Neural progenitor cell (in vitro differentiated cells): ENCODE measurements around the gene LAD1. TPM values are rescaled to one million over a fixed set of nuclear protein-coding genes. Genes with fewer than 3 reads are reported as not detected.

Experiments
- DNase-seq: peaks from one replicate; pipeline ENCODE4 v3.0.0-alpha.2; 2016; ENCODE audit warnings: low spot score
- H2AFZ ChIP-seq: fragments of 200-600 bp; sonication (generic); replicated peaks from 2 replicates; pipeline ENCODE4 v1.6.1; 2016; ENCODE audit warnings: antibody characterized with exemption
- H3F3A ChIP-seq: fragments of 200-600 bp; sonication (generic); 2 replicates; pipeline ENCODE4 v1.6.1; 2016; ENCODE audit warnings: antibody characterized with exemption, low read depth
- H3K27ac ChIP-seq: fragments of 200-600 bp; sonication (generic); 2 replicates; pipeline ENCODE4 v1.5.1; 2016; ENCODE audit warnings: mild to moderate bottlenecking
- H3K27me3 ChIP-seq: fragments of 200-600 bp; sonication (generic); 2 replicates; pipeline ENCODE4 v1.6.1; 2016; ENCODE audit warnings: mild to moderate bottlenecking, moderate library complexity
- H3K36me3 ChIP-seq: fragments of 200-600 bp; sonication (generic); 2 replicates; pipeline ENCODE4 v1.5.1; 2016
- H3K4me1 ChIP-seq: fragments of 200-600 bp; sonication (generic); 2 replicates; pipeline ENCODE4 v1.6.1; 2016; ENCODE audit warnings: mixed run types
- H3K4me2 ChIP-seq: fragments of 200-600 bp; sonication (generic); 2 replicates; pipeline ENCODE4 v1.6.1; 2016
- H3K4me3 ChIP-seq: fragments of 200-600 bp; sonication (generic); 2 replicates; pipeline ENCODE4 v1.5.1; 2016
- H3K79me2 ChIP-seq: fragments of 200-600 bp; sonication (generic); 2 replicates; pipeline ENCODE4 v1.6.1; 2016; ENCODE audit warnings: low read depth
- H3K9ac ChIP-seq: fragments of 200-600 bp; sonication (generic); 2 replicates; pipeline ENCODE4 v1.6.1; 2016
- H3K9me3 ChIP-seq: fragments of 200-600 bp; sonication (generic); 2 replicates; pipeline ENCODE4 v1.5.1; 2016; ENCODE audit warnings: low read depth
- H4K20me1 ChIP-seq: fragments of 200-600 bp; sonication (generic); 2 replicates; pipeline ENCODE4 v1.6.1; 2016; ENCODE audit warnings: low read depth
- H3K27ac Mint-ChIP-seq: 3 replicates; pipeline ENCODE4 v1.8.0; 2021; ENCODE audit warnings: mixed read lengths
- H3K27me3 Mint-ChIP-seq: 2 replicates; pipeline ENCODE4 v1.8.0; 2022; ENCODE audit warnings: low read depth, mild to moderate bottlenecking, inconsistent platforms, moderate library complexity, mixed read lengths; ENCODE audit not compliant: insufficient read depth
- H3K36me3 Mint-ChIP-seq: 3 replicates; pipeline ENCODE4 v1.8.0; 2021; ENCODE audit warnings: mixed read lengths
- H3K4me1 Mint-ChIP-seq: 3 replicates; pipeline ENCODE4 v1.8.0; 2021; ENCODE audit warnings: mixed read lengths
- H3K4me3 Mint-ChIP-seq: 3 replicates; pipeline ENCODE4 v1.8.0; 2021; ENCODE audit warnings: mild to moderate bottlenecking, moderate library complexity, mixed read lengths
- H3K9me3 Mint-ChIP-seq: 3 replicates; pipeline ENCODE4 v1.8.0; 2020; ENCODE audit warnings: mixed read lengths
- CTCF ChIP-seq: fragments of 200-600 bp; sonication (generic); IDR thresholded peaks from 2 replicates; pipeline ENCODE4 v1.5.1; 2017; ENCODE audit warnings: antibody characterized with exemption, mild to moderate bottlenecking
- EZH2 ChIP-seq: fragments of 200-600 bp; sonication (generic); IDR thresholded peaks from 2 replicates; pipeline ENCODE4 v1.6.1; 2017; ENCODE audit warnings: antibody characterized with exemption, mild to moderate bottlenecking, moderate library complexity
- EZH2phosphoT487 ChIP-seq: fragments of 200-600 bp; sonication (generic); IDR thresholded peaks from 2 replicates; pipeline ENCODE4 v1.6.1; 2017; ENCODE audit warnings: antibody characterized with exemption
- total RNA-seq: library from RNA; depleted of rRNA; stranded (reverse); fragments of >200 nt; gene quantifications from 2 replicates; pipeline ENCODE4 v1.2.3, GENCODE V29; 2015; ENCODE audit warnings: low replicate concordance

LAD1 gene
- total RNA-seq, 1 donor from 2014 or later, result not detected

GRCh38 chr1:201434266-201434665, 35.1 kb upstream of the LAD1 start:
- no peaks in the 10 kb centered on the region for H3K79me2 ChIP-seq
- H3K9ac ChIP-seq, result no peak overlapping the region
- Mint-ChIP-seq H3K4me3 (no peak overlapping the region), H3K4me1 (peaks cover 16% of the 10 kb centered on the region), H3K27me3 (peaks cover 14% of the 10 kb centered on the region), H3K27ac (no peak overlapping the region), H3K9me3 (peaks cover 2% of the 10 kb centered on the region), H3K36me3 (no peaks in the 10 kb centered on the region)
- H3K36me3 ChIP-seq, result no peaks in the 10 kb centered on the region
- peaks cover 10% of the 10 kb centered on the region for H3K4me1 ChIP-seq
- H3F3A ChIP-seq, result peaks cover 4% of the 10 kb centered on the region
- H3K4me3 ChIP-seq, result no peak overlapping the region
- no peaks in the 10 kb centered on the region for H4K20me1 ChIP-seq
- no peak overlapping the region for H3K4me2 ChIP-seq
- H2AFZ ChIP-seq, result no peak overlapping the region
- H3K27ac ChIP-seq, result no peak overlapping the region
- TF ChIP-seq CTCF, result no peak
- TF ChIP-seq EZH2, result no peak
- TF ChIP-seq EZH2phosphoT487, result no peak
- no peak for DNase-seq
- no peaks in the 10 kb centered on the region for H3K27me3 ChIP-seq
- no peaks in the 10 kb centered on the region for H3K9me3 ChIP-seq

GRCh38 chr1:201433609-201434008, 34.5 kb upstream of the LAD1 start:
- peaks cover 10% of the 10 kb centered on the region for H3K4me1 ChIP-seq

GRCh38 chr1:201430776-201431175, 31.7 kb upstream of the LAD1 start:
- Histone ChIP-seq H3K9me3 (no peaks in the 10 kb centered on the region), H2AFZ (no peak overlapping the region), H3F3A (peaks cover 4% of the 10 kb centered on the region), H3K27me3 (no peaks in the 10 kb centered on the region), H4K20me1 (no peaks in the 10 kb centered on the region), H3K9ac (no peak overlapping the region), H3K27ac (no peak overlapping the region), H3K4me2 (peak overlapping the region; percentile 27), H3K4me1 (peaks cover 10% of the 10 kb centered on the region), H3K4me3 (no peak overlapping the region), H3K79me2 (no peaks in the 10 kb centered on the region), H3K36me3 (no peaks in the 10 kb centered on the region)
- no peaks in the 10 kb centered on the region for H3K36me3 Mint-ChIP-seq
- H3K4me3 Mint-ChIP-seq, result no peak overlapping the region
- peak overlapping the region; percentile 79 for H3K27ac Mint-ChIP-seq
- H3K4me1 Mint-ChIP-seq, result peaks cover 9% of the 10 kb centered on the region
- peaks cover 1% of the 10 kb centered on the region for H3K9me3 Mint-ChIP-seq
- H3K27me3 Mint-ChIP-seq, result peaks cover 16% of the 10 kb centered on the region
- no peak for DNase-seq
- TF ChIP-seq EZH2, result no peak

More at GRCh38 chr1:201433609-201434008, 34.5 kb upstream of the LAD1 start:
- no peak overlapping the region for H3K4me2 ChIP-seq
- H3F3A ChIP-seq, result peaks cover 4% of the 10 kb centered on the region
- Mint-ChIP-seq H3K9me3 (peaks cover 2% of the 10 kb centered on the region), H3K36me3 (no peaks in the 10 kb centered on the region), H3K27me3 (peaks cover 14% of the 10 kb centered on the region), H3K4me1 (peaks cover 16% of the 10 kb centered on the region), H3K27ac (no peak overlapping the region), H3K4me3 (no peak overlapping the region)
- no peak overlapping the region for H3K9ac ChIP-seq
- H3K36me3 ChIP-seq, result no peaks in the 10 kb centered on the region
- H3K27ac ChIP-seq, result no peak overlapping the region
- no peaks in the 10 kb centered on the region for H4K20me1 ChIP-seq
- no peak overlapping the region for H2AFZ ChIP-seq
- H3K4me3 ChIP-seq, result no peak overlapping the region
- H3K79me2 ChIP-seq, result no peaks in the 10 kb centered on the region
- no peaks in the 10 kb centered on the region for H3K27me3 ChIP-seq
- TF ChIP-seq CTCF (no peak), EZH2 (no peak), EZH2phosphoT487 (no peak)
- H3K9me3 ChIP-seq, result no peaks in the 10 kb centered on the region
- no peak for DNase-seq

GRCh38 chr1:201429736-201430501, 30.8 kb upstream of the LAD1 start:
- H3K36me3 Mint-ChIP-seq, result no peaks in the 10 kb centered on the region
- H3F3A ChIP-seq, result peaks cover 4% of the 10 kb centered on the region
- peaks cover 14% of the 10 kb centered on the region for H3K27me3 Mint-ChIP-seq
- no peak overlapping the region for H3K4me2 ChIP-seq
- H3K4me1 ChIP-seq, result peaks cover 10% of the 10 kb centered on the region
- no peak overlapping the region for H3K4me3 ChIP-seq
- no peaks in the 10 kb centered on the region for H3K36me3 ChIP-seq
- H3K9me3 Mint-ChIP-seq, result no peaks in the 10 kb centered on the region
- no peak overlapping the region for H2AFZ ChIP-seq
- H3K9me3 ChIP-seq, result no peaks in the 10 kb centered on the region
- H3K27ac Mint-ChIP-seq, result no peak overlapping the region
- no peaks in the 10 kb centered on the region for H3K27me3 ChIP-seq
- no peaks in the 10 kb centered on the region for H3K79me2 ChIP-seq
- H3K9ac ChIP-seq, result no peak overlapping the region
- no peak overlapping the region for H3K4me3 Mint-ChIP-seq
- DNase-seq, result no peak
- H3K4me1 Mint-ChIP-seq, result peaks cover 8% of the 10 kb centered on the region
- TF ChIP-seq EZH2, result no peak
- no peak for TF ChIP-seq CTCF
- no peak for TF ChIP-seq EZH2phosphoT487
- H3K27ac ChIP-seq, result no peak overlapping the region
- no peaks in the 10 kb centered on the region for H4K20me1 ChIP-seq
